NCI-H1694 (cell line): Measurements from ENCODE around the gene LTC4S.
"Not testable (repeated sequence)": the region's sequence is repeated elsewhere in the genome, so short reads cannot be mapped to it uniquely, and the experiment has no call there.

Experiments used
- DNase-seq: peaks from one replicate; lab custom pipeline; 2025; lab: John Stamatoyannopoulos, UW

Gene LTC4S, protein sequence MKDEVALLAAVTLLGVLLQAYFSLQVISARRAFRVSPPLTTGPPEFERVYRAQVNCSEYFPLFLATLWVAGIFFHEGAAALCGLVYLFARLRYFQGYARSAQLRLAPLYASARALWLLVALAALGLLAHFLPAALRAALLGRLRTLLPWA

DNA sequence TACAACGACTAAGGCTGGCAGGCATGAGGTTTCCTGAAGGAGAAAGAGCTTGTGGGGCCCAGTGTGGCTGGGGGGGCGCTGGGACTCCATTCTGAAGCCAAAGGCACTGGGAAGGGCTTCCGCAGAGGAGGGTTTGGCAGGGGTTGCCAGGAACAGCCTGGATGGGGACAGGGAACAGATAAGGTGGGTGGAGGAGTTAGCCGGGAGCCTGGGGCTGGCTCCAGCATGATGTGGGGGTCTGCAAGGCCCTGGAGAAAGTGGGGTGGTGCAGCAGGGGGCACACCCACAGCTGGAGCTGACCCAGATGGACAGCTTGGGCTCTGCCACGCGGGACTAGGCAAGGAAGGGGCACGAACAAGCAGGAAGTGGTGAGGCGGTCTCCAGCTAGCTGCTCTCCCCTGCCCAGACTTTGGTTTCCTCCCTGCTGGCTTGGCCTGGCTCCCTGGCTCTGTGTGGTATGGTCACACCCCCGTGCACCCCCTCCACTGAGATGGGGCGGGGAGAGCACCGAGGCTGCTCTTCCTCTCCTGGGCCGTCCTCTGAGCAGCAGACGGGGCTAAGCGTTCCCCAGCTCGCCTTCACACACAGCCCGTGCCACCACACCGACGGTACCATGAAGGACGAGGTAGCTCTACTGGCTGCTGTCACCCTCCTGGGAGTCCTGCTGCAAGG is at the start of gene LTC4S:
Gene LTC4S, plus strand, starts transcription at position 519 of the 672 bp plus-strand sequence. Its CDS starts 95 bp downstream, at position 614.
- DNase-seq = no peak

- DNase-seq = not testable (repeated sequence)
Measured at GRCh38 chr5:179744106-179744505, 49.7 kb upstream of the LTC4S start.

- DNase-seq = no peak
Measured at GRCh38 chr5:179746872-179747271, 46.9 kb upstream of the LTC4S start.

DNA sequence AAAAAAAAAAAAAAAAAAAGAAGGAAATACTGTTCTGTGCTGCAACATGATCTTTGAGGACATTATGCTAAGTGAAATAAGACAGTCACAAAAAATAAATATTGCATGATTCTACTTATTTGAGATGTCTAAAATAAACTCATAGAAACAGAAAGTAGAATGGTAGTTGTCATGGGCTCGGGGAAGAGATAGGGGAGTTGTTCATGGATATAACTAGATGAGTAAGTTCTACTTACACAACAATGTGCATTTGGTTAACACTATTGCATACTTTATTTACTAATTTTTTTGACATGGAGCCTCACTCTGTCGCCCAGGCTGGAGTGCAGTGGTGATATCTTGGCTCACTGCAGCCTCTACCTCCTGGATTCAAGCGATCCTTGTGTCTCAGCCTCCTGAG is 46.0 kb upstream of the LTC4S start:
- no peak for DNase-seq

- no peak for DNase-seq
Measured at GRCh38 chr5:179749857-179750508, 43.8 kb upstream of the LTC4S start.

- no peak for DNase-seq
Measured at GRCh38 chr5:179753971-179754370, 39.8 kb upstream of the LTC4S start.

DNA sequence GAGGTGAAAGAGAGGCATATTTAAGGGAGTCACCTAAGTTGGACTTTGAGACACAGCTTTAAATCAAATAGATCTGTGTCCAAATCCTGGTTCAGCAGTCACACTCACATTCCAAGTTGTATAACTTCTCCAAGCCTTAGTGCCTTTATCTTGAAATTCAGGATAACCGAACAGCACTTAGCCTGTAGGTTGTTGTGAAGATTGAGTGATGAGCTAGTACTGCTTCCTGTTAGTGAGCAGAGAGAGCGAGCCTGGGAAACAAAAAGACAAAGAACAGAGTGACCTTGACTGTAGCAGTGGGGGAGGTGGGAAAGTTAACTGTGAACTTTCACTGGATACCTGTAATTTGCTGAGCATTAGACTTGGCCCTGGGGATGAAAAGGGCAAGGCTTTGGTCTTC is 38.8 kb upstream of the LTC4S start:
- no peak for DNase-seq

DNA sequence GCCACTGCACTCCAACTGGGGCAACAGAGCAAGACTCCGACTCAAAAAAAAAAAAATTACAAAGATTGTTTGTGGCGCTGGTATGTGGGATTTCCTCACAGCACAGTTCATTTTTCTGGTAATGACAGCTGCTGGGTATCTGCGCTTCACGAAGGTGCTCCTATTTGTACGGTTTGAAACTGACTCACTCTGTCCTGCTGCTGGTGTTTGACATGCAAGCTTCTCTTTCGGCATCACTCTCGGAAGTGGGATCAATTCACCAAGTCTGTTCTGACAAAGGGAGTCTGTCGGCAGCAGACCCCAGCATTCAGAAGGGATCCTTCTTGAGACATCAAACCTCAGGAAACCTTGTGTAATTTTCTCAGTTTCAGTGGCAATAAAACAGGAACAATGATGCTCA is 34.8 kb upstream of the LTC4S start:
- no peak for DNase-seq

GRCh38 chr5:179759581-179760551 is 33.9 kb upstream of the LTC4S start:
- DNase-seq = no peak

DNA sequence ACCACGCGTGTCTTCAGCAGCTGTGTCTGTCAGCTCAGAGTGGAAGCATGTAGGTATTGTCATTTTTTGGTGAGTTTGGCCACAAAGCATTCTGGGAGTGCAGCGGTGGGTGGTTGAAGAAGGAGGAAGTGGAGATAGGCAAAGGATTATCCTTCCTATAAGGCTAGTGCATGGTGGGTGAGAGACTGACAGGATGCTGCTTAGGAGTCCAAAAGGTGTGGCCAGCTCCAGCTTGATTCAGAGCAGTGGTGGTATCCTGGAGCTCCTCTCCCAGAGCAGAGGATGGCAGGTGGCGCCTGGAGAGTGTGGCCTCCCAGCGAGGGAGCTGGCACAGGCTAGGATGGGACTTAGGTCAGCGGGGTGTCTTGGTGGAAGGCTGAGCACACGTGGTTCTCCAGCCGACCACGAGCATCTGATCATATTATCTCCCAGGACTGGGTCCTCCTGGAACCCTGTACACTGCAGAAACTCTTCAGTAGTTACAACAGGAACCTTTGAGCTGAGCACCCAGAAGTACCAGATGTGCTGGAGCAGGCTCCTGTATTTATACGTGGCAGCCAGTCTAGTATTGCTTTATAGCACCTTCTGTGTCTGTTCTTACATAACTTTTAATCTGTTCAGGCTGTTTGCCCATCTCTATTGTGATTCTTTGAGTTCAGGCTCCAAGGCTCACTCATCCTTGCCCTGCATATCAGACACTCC is 31.6 kb upstream of the LTC4S start:
- no peak for DNase-seq

- DNase-seq = no peak
Measured at GRCh38 chr5:179762781-179763176, 31.0 kb upstream of the LTC4S start.

- DNase-seq = no peak
Measured at GRCh38 chr5:179763215-179763945, 30.4 kb upstream of the LTC4S start.

- no peak for DNase-seq
Measured at GRCh38 chr5:179764056-179764455, 29.7 kb upstream of the LTC4S start.

- DNase-seq = no peak
Measured at GRCh38 chr5:179765400-179765799, 28.4 kb upstream of the LTC4S start.

DNA sequence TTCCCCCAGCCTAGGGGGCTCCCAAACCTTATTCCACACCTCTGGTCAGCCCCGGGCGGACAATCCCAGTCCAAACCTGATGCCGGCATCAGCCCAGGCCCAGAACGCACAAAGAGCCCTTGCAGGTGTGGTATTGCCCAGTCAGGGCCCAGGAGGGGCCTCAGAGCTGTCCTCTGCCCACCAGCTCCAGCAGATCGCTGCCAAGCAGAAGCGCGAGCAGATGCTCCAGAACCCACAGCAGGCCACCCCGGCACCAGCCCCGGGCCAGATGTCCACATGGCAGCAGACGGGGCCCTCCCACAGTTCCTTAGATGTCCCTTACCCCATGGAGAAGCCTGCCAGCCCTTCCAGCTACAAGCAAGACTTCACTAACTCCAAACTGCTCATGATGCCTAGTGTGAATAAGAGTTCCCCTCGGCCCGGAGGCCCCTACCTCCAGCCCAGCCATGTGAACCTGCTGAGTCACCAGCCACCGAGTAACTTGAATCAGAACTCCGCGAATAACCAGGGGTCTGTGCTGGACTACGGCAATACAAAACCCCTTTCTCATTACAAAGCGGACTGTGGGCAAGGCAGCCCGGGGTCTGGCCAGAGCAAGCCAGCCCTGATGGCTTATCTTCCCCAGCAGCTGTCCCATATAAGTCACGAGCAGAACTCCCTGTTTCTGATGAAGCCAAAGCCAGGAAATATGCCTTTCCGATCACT is 27.6 kb upstream of the LTC4S start:
- DNase-seq = no peak

DNA sequence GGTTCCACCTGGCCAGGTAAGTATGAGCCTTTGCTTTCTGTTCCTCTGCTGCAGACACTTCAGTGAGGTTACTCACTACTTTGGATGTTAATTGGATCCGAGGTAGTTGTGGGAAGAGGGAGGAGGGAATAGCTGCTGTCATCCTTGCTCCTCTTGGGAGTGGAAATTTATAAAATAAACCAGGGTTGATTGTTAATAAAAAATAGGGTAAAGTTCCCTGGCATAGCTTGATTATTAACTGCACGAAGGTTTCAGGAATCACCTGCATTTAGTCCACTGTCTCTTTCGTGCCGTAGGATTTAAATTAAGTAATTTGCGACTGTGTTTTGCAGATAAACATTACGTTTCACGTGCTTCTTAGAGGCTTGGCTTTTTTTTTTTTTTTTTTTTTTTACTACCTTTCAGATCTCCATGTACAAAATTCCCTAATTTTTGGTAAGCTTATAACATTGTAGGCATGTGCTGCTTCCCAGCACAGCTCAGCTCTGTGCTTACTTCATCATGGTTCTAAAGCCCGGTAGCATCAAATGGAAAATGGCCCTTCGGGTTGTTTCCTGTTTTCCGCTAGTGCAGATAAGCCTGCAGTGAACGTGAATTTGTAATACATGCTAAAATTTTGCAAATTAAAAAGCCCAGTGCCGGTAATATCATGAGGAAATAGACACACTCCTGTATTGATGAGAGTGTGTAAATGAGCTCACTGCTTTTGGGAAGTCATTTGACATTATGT is 26.9 kb upstream of the LTC4S start:
- no peak for DNase-seq

DNA sequence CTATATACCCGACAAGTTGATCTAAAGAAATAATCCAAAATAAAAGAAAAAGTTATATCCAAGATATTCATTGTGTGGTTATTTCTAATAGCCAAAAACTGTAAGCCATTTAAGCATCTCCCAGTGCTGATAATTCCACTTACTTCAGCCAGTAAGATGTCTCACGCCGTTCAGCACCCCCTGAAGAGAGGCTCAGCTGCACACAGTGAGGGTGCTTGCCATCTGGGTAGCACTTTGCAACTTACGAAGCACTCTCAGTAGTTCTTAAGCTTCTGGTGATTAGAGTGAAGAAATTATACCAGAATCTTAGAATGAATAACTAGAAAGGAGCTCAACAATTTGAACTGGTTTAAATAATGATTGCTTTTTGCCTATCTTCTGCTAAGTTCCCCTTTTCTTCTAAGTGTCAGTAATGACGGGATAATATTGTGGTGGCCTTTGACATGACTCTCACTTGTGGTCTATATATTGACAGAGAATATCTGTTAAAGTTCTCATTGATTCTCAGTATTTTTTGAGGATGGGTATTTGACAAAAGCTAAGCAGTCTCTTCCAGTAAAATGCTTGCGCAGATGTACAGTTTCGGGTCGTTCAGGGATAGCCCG is 26.2 kb upstream of the LTC4S start:
- no peak for DNase-seq

- DNase-seq = no peak
Measured at GRCh38 chr5:179768326-179769085, 25.3 kb upstream of the LTC4S start.

DNA sequence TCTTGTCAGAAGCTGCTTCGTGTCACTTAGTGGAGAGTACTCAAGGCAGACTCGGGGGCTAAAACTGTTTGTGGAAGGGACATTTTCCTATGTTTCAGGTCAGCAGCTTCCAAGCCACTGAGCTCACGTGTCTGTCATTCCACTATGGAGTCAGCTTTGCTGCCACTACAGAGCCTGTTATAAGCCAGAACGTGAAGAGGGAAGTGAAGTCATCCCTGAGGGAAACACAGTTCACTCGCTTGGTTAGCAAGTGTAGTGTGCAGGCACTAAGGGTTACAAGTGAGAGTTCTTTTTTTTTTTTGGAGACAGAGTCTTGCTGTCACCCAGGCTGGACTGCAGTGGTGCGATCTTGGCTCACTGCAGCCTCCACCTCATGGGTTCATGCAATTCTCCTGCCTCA is 24.5 kb upstream of the LTC4S start:
- DNase-seq = no peak
